ENCODE measurements around the gene EIF3A. TPM values are rescaled to one million over a fixed set of nuclear protein-coding genes. Genes with fewer than 3 reads are reported as not detected.

The EIF3A gene
- polyA plus RNA-seq, 1 experiment, result 55.7 TPM

DNA sequence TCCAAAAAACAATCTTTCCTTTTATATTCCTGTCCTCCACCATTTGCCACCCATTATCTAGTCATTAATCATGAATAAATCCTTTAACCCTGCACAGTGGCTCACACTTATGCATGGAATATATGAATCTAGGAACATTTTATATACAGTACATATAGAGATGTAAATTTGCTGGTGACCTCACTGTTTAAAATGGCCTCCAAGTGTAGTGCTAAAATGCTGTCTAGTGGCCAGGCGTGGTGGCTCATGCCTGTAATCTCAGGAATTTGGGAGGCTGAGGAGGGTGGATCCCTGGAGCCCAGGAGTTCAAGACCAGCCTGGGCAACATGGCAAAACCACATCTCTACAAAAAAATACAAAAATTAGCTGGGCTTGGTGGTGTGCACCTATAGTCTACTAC is 41.5 kb downstream of the EIF3A start:
- no peak for TF ChIP-seq CTCF (IDR thresholded peaks at IDR 0.05; ENCODE audit: low read depth, low read length)

GRCh38 chr10:119031496-119032059 is 49.0 kb downstream of the EIF3A start:
- Histone ChIP-seq H3K4me3 (ENCODE audit: low read depth, low read length) (no peak overlapping the region), H3K27ac (ENCODE audit: low read depth, low read length) (no peak overlapping the region), H3K9me3 (ENCODE audit: control insufficient read depth, insufficient read depth, low read length) (no peaks in the 10 kb centered on the region), H3K27me3 (ENCODE audit: control insufficient read depth, insufficient read depth, low read length) (peaks cover 3% of the 10 kb centered on the region)
- CTCF ChIA-PET, result interaction anchor here (0.6 to 1.5 kb wide), 4 partner anchors 21 to 463 kb away, joined by 3 to 4 read pairs (median 4); no protein-coding TSS in a partner anchor
- no peak for TF ChIP-seq CTCF (IDR thresholded peaks at IDR 0.05; ENCODE audit: low read depth, low read length)
- DNase-seq (ENCODE audit: low read depth, low spot score), result no peak
- POLR2A ChIA-PET, result interaction anchor here (0.5 to 2.5 kb wide), 4 partner anchors 25 to 542 kb away, joined by 3 to 9 read pairs (median 6); no protein-coding TSS in a partner anchor

More for the DNA sequence above, 41.5 kb downstream of the EIF3A start:
- no peak for DNase-seq (ENCODE audit: low read depth, low spot score)
- H3K27ac ChIP-seq (ENCODE audit: low read depth, low read length), result no peak overlapping the region
- no peaks in the 10 kb centered on the region for H3K9me3 ChIP-seq (ENCODE audit: control insufficient read depth, insufficient read depth, low read length)
- ChIA-PET CTCF (interaction anchor here (0.5 kb wide), 1 partner anchor 37 kb away, joined by 3 read pairs; no protein-coding TSS in a partner anchor), POLR2A (no interaction called here)
- H3K27me3 ChIP-seq (ENCODE audit: control insufficient read depth, insufficient read depth, low read length), result no peaks in the 10 kb centered on the region
- no peak overlapping the region for H3K4me3 ChIP-seq (ENCODE audit: low read depth, low read length)

GRCh38 chr10:119030421-119031250 is 50.0 kb downstream of the EIF3A start:
- DNase-seq (ENCODE audit: low read depth, low spot score), result no peak
- H3K27me3 ChIP-seq (ENCODE audit: control insufficient read depth, insufficient read depth, low read length), result peaks cover 3% of the 10 kb centered on the region
- no peak overlapping the region for H3K27ac ChIP-seq (ENCODE audit: low read depth, low read length)
- no peak for TF ChIP-seq CTCF (IDR thresholded peaks at IDR 0.05; ENCODE audit: low read depth, low read length)
- peak overlapping the region; percentile 51 for H3K4me3 ChIP-seq (ENCODE audit: low read depth, low read length)
- ChIA-PET CTCF (interaction anchor here (0.5 to 1.5 kb wide), 4 partner anchors 22 to 462 kb away, joined by 3 to 4 read pairs (median 3); no protein-coding TSS in a partner anchor), POLR2A (interaction anchor here (0.5 to 2.5 kb wide), 4 partner anchors 24 to 543 kb away, joined by 3 to 9 read pairs (median 5); partner anchors contain the start of gene CACUL1)
- no peaks in the 10 kb centered on the region for H3K9me3 ChIP-seq (ENCODE audit: control insufficient read depth, insufficient read depth, low read length)

GRCh38 chr10:119029613-119030420 is 50.8 kb downstream of the EIF3A start, which contains the start of gene NANOS1:
Gene NANOS1, plus strand, starts transcription at chr10:119029714. Its CDS starts 88 bp downstream, at chr10:119029802.
- POLR2A ChIA-PET, result interaction anchor here (1.4 to 2.5 kb wide), 3 partner anchors 23 to 275 kb away, joined by 3 to 9 read pairs (median 3); partner anchors contain the start of gene CACUL1
- no peak within 1 kb of the TSS for H3K27ac ChIP-seq (ENCODE audit: low read depth, low read length)
- no peak for DNase-seq (ENCODE audit: low read depth, low spot score)
- no peak for TF ChIP-seq CTCF (IDR thresholded peaks at IDR 0.05; ENCODE audit: low read depth, low read length)
- H3K9me3 ChIP-seq (ENCODE audit: control insufficient read depth, insufficient read depth, low read length), result no peaks in the 10 kb centered on the region
- peak within 1 kb of the TSS; percentile 54 for H3K4me3 ChIP-seq (ENCODE audit: low read depth, low read length)
- peaks cover 3% of the 10 kb centered on the region for H3K27me3 ChIP-seq (ENCODE audit: control insufficient read depth, insufficient read depth, low read length)
- CTCF ChIA-PET, result no interaction called here

All from AG04450 (cell line).